ENCODE measurements around the gene NPAS3. TPM values are rescaled to one million over a fixed set of nuclear protein-coding genes. Genes with fewer than 3 reads are reported as not detected.

The NPAS3 gene
- total and polyA plus RNA-seq, 2 of the 13 experiments (the other 11 are each of a cell fraction or from before 2014, with no cell fraction given): not detected

- TF ChIP-seq RERE (CRISPR knock-in tag; IDR thresholded peaks at IDR 0.05; ENCODE audit: low read depth) (no peak), ZBTB26 (CRISPR knock-in tag; IDR thresholded peaks at IDR 0.05; ENCODE audit: borderline replicate concordance) (no peak), ZNF557 (CRISPR knock-in tag; IDR thresholded peaks at IDR 0.05) (0 out of 2 replicates have a peak, but pooled peaks have one; percentile 31), ZNF619 (CRISPR knock-in tag; IDR thresholded peaks at IDR 0.05) (0 out of 2 replicates have a peak, but pooled peaks have one; percentile 8), SETDB1 (CRISPR knock-in tag; IDR thresholded peaks at IDR 0.05; ENCODE audit: borderline replicate concordance) (no peak), ARNTL (CRISPR knock-in tag; IDR thresholded peaks at IDR 0.05) (no peak), PHF20 (CRISPR knock-in tag; IDR thresholded peaks at IDR 0.05) (0 out of 2 replicates have a peak, but pooled peaks have one; percentile 1), FOSL2 (CRISPR knock-in tag; IDR thresholded peaks at IDR 0.05) (0 out of 2 replicates have a peak, but pooled peaks have one; percentile 0), SALL2 (CRISPR knock-in tag; IDR thresholded peaks at IDR 0.05) (no peak), DPF2 (CRISPR knock-in tag; IDR thresholded peaks at IDR 0.05; ENCODE audit: borderline replicate concordance, low read depth) (no peak), DNMT1 (CRISPR knock-in tag; IDR thresholded peaks at IDR 0.05) (0 out of 2 replicates have a peak, but pooled peaks have one; percentile 36), ZFYVE20 (CRISPR knock-in tag; IDR thresholded peaks at IDR 0.05; ENCODE audit: borderline replicate concordance, low read depth) (no peak), RARA (CRISPR knock-in tag; IDR thresholded peaks at IDR 0.05) (no peak), ZNF704 (CRISPR knock-in tag; IDR thresholded peaks at IDR 0.05; ENCODE audit: borderline replicate concordance) (no peak), SKI (IDR thresholded peaks at IDR 0.05; ENCODE audit: partially characterized antibody) (no peak), ZFP36L1 (CRISPR knock-in tag; IDR thresholded peaks at IDR 0.05) (0 out of 2 replicates have a peak, but pooled peaks have one; percentile 76), RFX5 (IDR thresholded peaks at IDR 0.05; ENCODE audit: low read depth, low read length) (no peak), BHLHE40 (IDR thresholded peaks at IDR 0.05; ENCODE audit: low read length) (0 out of 2 replicates have a peak, but pooled peaks have one; percentile 2)
- TF ChIP-seq, protein P1, sequence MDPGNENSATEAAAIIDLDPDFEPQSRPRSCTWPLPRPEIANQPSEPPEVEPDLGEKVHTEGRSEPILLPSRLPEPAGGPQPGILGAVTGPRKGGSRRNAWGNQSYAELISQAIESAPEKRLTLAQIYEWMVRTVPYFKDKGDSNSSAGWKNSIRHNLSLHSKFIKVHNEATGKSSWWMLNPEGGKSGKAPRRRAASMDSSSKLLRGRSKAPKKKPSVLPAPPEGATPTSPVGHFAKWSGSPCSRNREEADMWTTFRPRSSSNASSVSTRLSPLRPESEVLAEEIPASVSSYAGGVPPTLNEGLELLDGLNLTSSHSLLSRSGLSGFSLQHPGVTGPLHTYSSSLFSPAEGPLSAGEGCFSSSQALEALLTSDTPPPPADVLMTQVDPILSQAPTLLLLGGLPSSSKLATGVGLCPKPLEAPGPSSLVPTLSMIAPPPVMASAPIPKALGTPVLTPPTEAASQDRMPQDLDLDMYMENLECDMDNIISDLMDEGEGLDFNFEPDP (CRISPR knock-in tag; conservative IDR thresholded peaks at IDR 0.05): no peak
- TF ChIP-seq, protein P2, sequence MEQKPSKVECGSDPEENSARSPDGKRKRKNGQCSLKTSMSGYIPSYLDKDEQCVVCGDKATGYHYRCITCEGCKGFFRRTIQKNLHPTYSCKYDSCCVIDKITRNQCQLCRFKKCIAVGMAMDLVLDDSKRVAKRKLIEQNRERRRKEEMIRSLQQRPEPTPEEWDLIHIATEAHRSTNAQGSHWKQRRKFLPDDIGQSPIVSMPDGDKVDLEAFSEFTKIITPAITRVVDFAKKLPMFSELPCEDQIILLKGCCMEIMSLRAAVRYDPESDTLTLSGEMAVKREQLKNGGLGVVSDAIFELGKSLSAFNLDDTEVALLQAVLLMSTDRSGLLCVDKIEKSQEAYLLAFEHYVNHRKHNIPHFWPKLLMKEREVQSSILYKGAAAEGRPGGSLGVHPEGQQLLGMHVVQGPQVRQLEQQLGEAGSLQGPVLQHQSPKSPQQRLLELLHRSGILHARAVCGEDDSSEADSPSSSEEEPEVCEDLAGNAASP (CRISPR knock-in tag; IDR thresholded peaks at IDR 0.05; ENCODE audit: borderline replicate concordance): no peak
Observed at GRCh38 chr14:33849455-33849801, 910.7 kb downstream of the NPAS3 start (continued).

All from HepG2 (cell line).